ENCODE data around the gene AFG3L2. TPM values are rescaled to one million over a fixed set of nuclear protein-coding genes. Genes with fewer than 3 reads are reported as not detected.

Gene AFG3L2
- total and polyA plus RNA-seq, 2 of the 8 experiments (the other 6 are each of a cell fraction or from before 2014, with no cell fraction given), result 29.7 to 84.8 TPM

GRCh38 chr18:12318857-12319256 lies 58.2 kb downstream of the AFG3L2 start:
- Histone ChIP-seq H3K4ac (replicated peaks; ENCODE audit: insufficient read length, low read depth, low read length) (no peak overlapping the region), H3K4me1 (replicated peaks in 1 of 4; ENCODE audit: control insufficient read depth in 3 of 4, insufficient read depth in 4 of 4, low read length in 3 of 4) (no peaks in the 10 kb centered on the region), H2BK120ac (replicated peaks; ENCODE audit: low read depth, low read length) (no peak overlapping the region), H3K18ac (ENCODE audit: extremely low read depth, low read length) (no peak overlapping the region), H3K56ac (replicated peaks; ENCODE audit: insufficient read length, low read depth, low read length) (no peak overlapping the region), H3K79me1 (ENCODE audit: low read depth, low read length) (peaks cover 2% of the 10 kb centered on the region; the same call in 1 of the 2 replicates), H3K14ac (ENCODE audit: insufficient read length) (no peak overlapping the region), H4K20me1 (replicated peaks in 1 of 2; ENCODE audit: control insufficient read depth in 1 of 2, insufficient read depth in 2 of 2, low read length in 2 of 2) (peaks cover 0 to 5% of the 10 kb centered on the region in 2 experiments), H2BK12ac (ENCODE audit: low read depth, low read length) (no peak overlapping the region), H3K36me3 (ENCODE audit: control insufficient read depth in 2 of 4, insufficient read depth in 4 of 4, low read length in 3 of 4) (peaks cover 0 to 23% (median 2%) of the 10 kb centered on the region in 4 experiments; a peak in 2 of 8 replicates), H2BK20ac (ENCODE audit: low read length) (no peak overlapping the region), H2BK15ac (ENCODE audit: low read length) (no peak overlapping the region), H3K9me3 (ENCODE audit: insufficient read depth in 2 of 2, low read depth in 1 of 2, low read length in 1 of 2) (no peaks in the 10 kb centered on the region), H2AFZ (ENCODE audit: low read length) (no peak overlapping the region), H2AK5ac (ENCODE audit: low read depth, low read length) (no peak overlapping the region), H3K4me2 (ENCODE audit: insufficient read depth in 1 of 2, low read depth in 2 of 2, low read length in 2 of 2) (no peak overlapping the region), H2BK5ac (ENCODE audit: low read depth, low read length) (no peak overlapping the region), H3K27me3 (replicated peaks in 1 of 4; ENCODE audit: control insufficient read depth in 3 of 4, extremely low read depth in 1 of 4, insufficient read depth in 3 of 4, low read length in 3 of 4) (no peaks in the 10 kb centered on the region), H4K8ac (ENCODE audit: extremely low read depth, insufficient read depth, low read length) (no peak overlapping the region), H4K91ac (replicated peaks; ENCODE audit: insufficient read length, low read length) (no peak overlapping the region), H3K23me2 (ENCODE audit: low read depth, low read length) (no peaks in the 10 kb centered on the region), H3K23ac (ENCODE audit: insufficient read length) (no peak overlapping the region), H4K5ac (ENCODE audit: insufficient read length, low read depth, low read length) (no peak overlapping the region), H3K79me2 (ENCODE audit: control insufficient read depth in 1 of 2, insufficient read depth in 2 of 2, low read length in 2 of 2) (no peaks in the 10 kb centered on the region), H3K4me3 (ENCODE audit: extremely low read depth in 1 of 4, insufficient read depth in 2 of 4, low read depth in 3 of 4, low read length in 4 of 4) (no peak overlapping the region), H3K9ac (replicated peaks in 1 of 4; ENCODE audit: extremely low read depth in 1 of 4, low read depth in 3 of 4, low read length in 3 of 4) (no peak overlapping the region), H3K27ac (ENCODE audit: low read depth, low read length) (no peak overlapping the region)
- ChIA-PET CTCF (ENCODE audit: partially characterized antibody) (interaction anchor here (0.7 to 11.7 kb wide), 5 partner anchors 10 to 47 kb away, joined by 3 to 96 read pairs (median 7); partner anchors contain the start of gene TUBB6), POLR2A (ENCODE audit: partially characterized antibody) (interaction anchor here (1.0 to 2.4 kb wide), 6 partner anchors 9 to 30 kb away, joined by 3 to 19 read pairs (median 4); partner anchors contain the start of gene TUBB6)
- DNase-seq (ENCODE audit: low read depth in 1 of 2, low spot score in 2 of 2) (no peak), FAIRE-seq (no peak)
- WGBS, 2 experiments (ENCODE audit: extremely low coverage in 1 of 2, insufficient coverage in 1 of 2, insufficient read length in 1 of 2, insufficient replicate concordance in 2 of 2, low coverage in 1 of 2, low lambda C conversion rate in 2 of 2, missing lambda C conversion rate in 1 of 2), result 100% methylated on average over 1 of the region's 5 CpGs; no CpG with 5 or more reads in 1 of the 2 experiments

All from H1 (cell line).